Renal cortical epithelial cell (primary cell): ENCODE data around the gene CEP104. TPM values are rescaled to one million over a fixed set of nuclear protein-coding genes. Genes with fewer than 3 reads are reported as not detected.

ENCODE experiments used
- DNase-seq: peaks from one replicate; pipeline ENCODE4 v3.0.0-alpha.2; 2011; ENCODE audit warnings: low read depth
- total RNA-seq: library from RNA; depleted of rRNA; stranded (reverse); fragments of >200 nt; gene quantifications from 2 replicates; pipeline ENCODE4 v1.2.3, GENCODE V29; 2014

The CEP104 gene
- total RNA-seq, 1 donor from 2014 or later: 44.8 TPM

GRCh38 chr1:3762873-3763228, 94.2 kb downstream of the CEP104 start:
- DNase-seq: no peak

GRCh38 chr1:3762151-3762872, 94.7 kb downstream of the CEP104 start:
- no peak for DNase-seq

Other genes with a start within 250 kb of the CEP104 start
- gene MEGF6, start 245.7 kb downstream of the CEP104 start, total RNA-seq: 5.7 and 12.0 TPM in 2 replicates
- gene TPRG1L, start 232.2 kb downstream of the CEP104 start, total RNA-seq: 19.4 and 37.5 TPM in 2 replicates
- 19.4 and 21.8 TPM in 2 replicates for gene WRAP73, start 207.1 kb downstream of the CEP104 start, total RNA-seq
- under 0.01 TPM in 2 replicates for gene TP73, start 204.7 kb downstream of the CEP104 start, total RNA-seq
- not detected in 2 replicates for gene CCDC27, start 104.8 kb downstream of the CEP104 start, total RNA-seq
- 4.8 TPM in 1 of 2 replicates, not detected in the other for gene SMIM1, start 84.5 kb downstream of the CEP104 start, total RNA-seq
- 37.9 and 39.6 TPM in 2 replicates for gene LRRC47, start 60.7 kb downstream of the CEP104 start, total RNA-seq
- 5.1 and 5.4 TPM in 2 replicates for gene DFFB, start 265 bp upstream of the CEP104 start, total RNA-seq
- 31.8 and 33.5 TPM in 2 replicates for gene C1orf174, start 43.1 kb upstream of the CEP104 start, total RNA-seq